ENCODE data around the gene EPN2.

- TF ChIP-seq POLR2A (IDR thresholded peaks at IDR 0.05; ENCODE audit: low read depth), result no peak
- TF ChIP-seq CTCF (IDR thresholded peaks at IDR 0.05), result no peak
- TF ChIP-seq EP300 (IDR thresholded peaks at IDR 0.05), result no peak
Observed at GRCh38 chr17:19275457-19276127, 38.4 kb downstream of the EPN2 start.

All from esophagus muscularis mucosa (tissue), 4 donors.